Epithelial cell of proximal tubule (primary cell): ENCODE measurements around the gene AMIGO2. TPM values are rescaled to one million over a fixed set of nuclear protein-coding genes. Genes with fewer than 3 reads are reported as not detected.
"Not testable (repeated sequence)": the region's sequence is repeated elsewhere in the genome, so short reads cannot be mapped to it uniquely, and the experiment has no call there.

Experiments used
- DNase-seq: peaks from one replicate; pipeline ENCODE4 v3.0.0-alpha.2; 2011; ENCODE audit warnings: low read depth
- H3K4me3 ChIP-seq: 2 replicates; pipeline ENCODE4 v1.5.1; 2011; ENCODE audit warnings: low read depth, mild to moderate bottlenecking, low read length
- CTCF ChIP-seq: conservative IDR thresholded peaks from 2 replicates; pipeline ENCODE4 v1.5.1; 2012; ENCODE audit warnings: low read depth, mild to moderate bottlenecking, low read length
- total RNA-seq: library from RNA; depleted of rRNA; stranded (reverse); fragments of >200 nt; gene quantifications from 2 replicates; pipeline ENCODE4 v1.2.3, GENCODE V29; 2015

The AMIGO2 gene
- 93.3 and 224 TPM in 2 replicates for total RNA-seq

GRCh38 chr12:47079468-47079980 is at the start of gene AMIGO2, which contains the start of gene PCED1B:
AMIGO2 (minus strand) TSS chr12:47079959; CDS start chr12:47079002, 957 bp downstream.
PCED1B (plus strand) TSS chr12:47079621; CDS start chr12:47235064, 155,443 bp downstream.
- DNase-seq = no peak
- peak; percentile 56 for TF ChIP-seq CTCF
- peak within 1 kb of the TSS; percentile 68 for H3K4me3 ChIP-seq

GRCh38 chr12:47126246-47126645 is 46.5 kb upstream of the AMIGO2 start:
- H3K4me3 ChIP-seq = no peak overlapping the region
- TF ChIP-seq CTCF = no peak
- DNase-seq = no peak

- no peak for DNase-seq
- no peak overlapping the region for H3K4me3 ChIP-seq
Observed at GRCh38 chr12:47124451-47124850, 44.7 kb upstream of the AMIGO2 start.

GRCh38 chr12:47123730-47124129 is 44.0 kb upstream of the AMIGO2 start:
- no peak for TF ChIP-seq CTCF
- no peak for DNase-seq
- H3K4me3 ChIP-seq = no peak overlapping the region

More at GRCh38 chr12:47124451-47124850, 44.7 kb upstream of the AMIGO2 start:
- no peak for TF ChIP-seq CTCF

- no peak for DNase-seq
- H3K4me3 ChIP-seq = no peak overlapping the region
- no peak for TF ChIP-seq CTCF
Observed at GRCh38 chr12:47122602-47123001, 42.8 kb upstream of the AMIGO2 start.

GRCh38 chr12:47121146-47121545 is 41.4 kb upstream of the AMIGO2 start:
- DNase-seq = no peak
- no peak overlapping the region for H3K4me3 ChIP-seq
- no peak for TF ChIP-seq CTCF

GRCh38 chr12:47120736-47121135 is 41.0 kb upstream of the AMIGO2 start:
- TF ChIP-seq CTCF = no peak
- H3K4me3 ChIP-seq = no peak overlapping the region
- no peak for DNase-seq

- H3K4me3 ChIP-seq = not testable (repeated sequence)
Observed at GRCh38 chr12:47117305-47117704, 37.5 kb upstream of the AMIGO2 start.

More at GRCh38 chr12:47117305-47117704, 37.5 kb upstream of the AMIGO2 start:
- not testable (repeated sequence) for DNase-seq
